Fibroblast of skin of back (primary cell): Measurements from ENCODE around the gene ADPGK.
"Not testable (repeated sequence)": the region's sequence is repeated elsewhere in the genome, so short reads cannot be mapped to it uniquely, and the experiment has no call there.

Experiments
- DNase-seq: peaks from one replicate; pipeline ENCODE4 v3.0.0-alpha.2; 2013

Gene ADPGK

DNA sequence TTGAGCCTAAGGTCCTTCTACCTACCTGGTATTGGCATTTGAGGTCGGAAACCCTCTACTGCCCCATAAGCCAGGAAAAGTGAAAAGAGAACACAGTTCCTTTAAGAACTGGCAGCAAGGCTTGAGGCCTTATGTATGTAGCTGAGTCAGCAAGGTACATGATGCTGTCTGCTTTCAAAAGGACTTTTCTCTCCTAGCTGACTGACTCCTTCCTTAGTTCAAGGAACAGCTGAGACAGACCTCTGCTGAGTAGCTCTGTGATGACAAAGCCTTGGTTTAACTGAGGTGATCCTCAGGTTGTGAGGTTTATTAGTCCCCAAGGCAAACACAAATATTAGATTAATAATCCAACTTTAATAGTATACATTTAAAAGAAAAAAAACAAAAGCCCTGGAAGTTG is 45.8 kb downstream of the ADPGK start:
- no peak for DNase-seq

DNA sequence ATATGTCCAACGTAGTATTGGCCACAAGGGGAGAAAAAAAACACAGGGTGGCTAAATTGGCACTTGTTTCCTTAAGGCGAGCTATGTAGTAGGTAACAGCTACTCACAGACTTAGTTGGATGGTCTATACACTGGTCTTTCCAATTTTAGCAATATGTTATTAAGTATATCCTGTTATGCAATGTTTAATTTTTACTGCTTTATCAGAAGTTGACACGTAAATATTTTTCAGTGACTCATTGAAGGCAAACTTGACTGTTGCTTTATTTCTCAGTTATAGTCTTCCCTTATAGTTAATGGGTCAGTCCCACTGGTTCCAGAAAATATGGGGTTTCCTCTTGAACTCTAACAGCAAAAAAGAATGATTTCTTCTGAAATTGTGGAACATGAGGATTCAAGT is 46.5 kb downstream of the ADPGK start:
- no peak for DNase-seq

DNA sequence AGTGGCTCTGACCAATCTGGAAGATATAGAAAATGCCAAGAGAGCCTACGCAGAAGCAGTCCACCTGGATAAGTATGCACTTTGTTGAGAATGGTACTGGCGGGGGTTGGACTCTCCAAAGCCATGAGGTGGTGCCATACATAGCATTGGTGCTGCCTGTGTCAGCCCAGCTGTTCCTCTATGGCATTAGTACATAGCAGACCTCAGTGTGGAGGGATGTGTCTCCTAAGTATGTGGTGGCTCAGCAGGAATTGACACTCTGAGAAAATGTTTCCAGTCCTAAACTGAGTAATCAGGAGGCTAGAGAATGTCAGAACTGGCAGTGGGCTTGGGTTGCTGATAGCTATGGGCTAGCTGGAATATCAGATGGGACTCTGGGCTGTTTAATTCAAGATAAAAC is 48.4 kb downstream of the ADPGK start:
- no peak for DNase-seq

- no peak for DNase-seq
Measured at GRCh38 chr15:72733941-72734738, 49.4 kb downstream of the ADPGK start.

GRCh38 chr15:72732516-72732915 is 51.0 kb downstream of the ADPGK start:
- DNase-seq: no peak

DNA sequence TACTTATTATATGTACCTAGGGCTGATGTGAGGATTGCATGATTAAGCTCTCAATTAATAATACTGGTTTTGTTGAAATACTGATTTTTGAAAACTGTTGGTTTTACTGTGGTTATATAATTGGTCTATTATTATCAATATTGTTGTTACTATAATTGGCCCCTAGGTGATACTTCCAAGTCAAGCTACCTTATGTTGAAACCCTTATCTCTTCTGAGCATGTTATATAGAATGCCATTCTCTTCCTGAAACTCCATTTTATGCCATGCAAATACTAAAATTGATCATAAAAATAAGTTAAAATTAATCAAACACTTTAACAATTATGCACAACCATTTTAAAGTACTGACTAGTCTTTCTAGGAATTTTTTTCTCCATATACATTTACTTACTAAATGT is 51.5 kb downstream of the ADPGK start:
- DNase-seq: no peak

DNA sequence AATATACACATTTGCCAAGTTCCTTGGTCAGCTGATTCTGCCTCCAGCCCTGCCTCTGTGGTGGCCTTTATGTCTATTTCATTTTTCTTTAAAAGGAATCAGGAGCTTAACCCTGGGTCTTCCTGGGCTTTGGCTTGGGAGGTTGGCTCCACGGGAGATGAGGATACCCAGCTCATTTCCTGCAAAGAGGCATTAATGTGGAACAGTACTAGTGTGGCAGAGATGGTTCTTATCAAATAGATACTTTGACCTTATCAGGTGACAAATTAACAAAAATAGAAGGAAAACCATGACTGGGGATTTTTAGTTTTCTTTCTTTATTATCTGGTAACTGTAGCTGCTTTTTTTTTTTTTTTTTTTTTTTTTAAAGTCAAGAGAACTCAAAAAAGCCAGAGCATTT is 54.7 kb downstream of the ADPGK start:
- DNase-seq: no peak

DNA sequence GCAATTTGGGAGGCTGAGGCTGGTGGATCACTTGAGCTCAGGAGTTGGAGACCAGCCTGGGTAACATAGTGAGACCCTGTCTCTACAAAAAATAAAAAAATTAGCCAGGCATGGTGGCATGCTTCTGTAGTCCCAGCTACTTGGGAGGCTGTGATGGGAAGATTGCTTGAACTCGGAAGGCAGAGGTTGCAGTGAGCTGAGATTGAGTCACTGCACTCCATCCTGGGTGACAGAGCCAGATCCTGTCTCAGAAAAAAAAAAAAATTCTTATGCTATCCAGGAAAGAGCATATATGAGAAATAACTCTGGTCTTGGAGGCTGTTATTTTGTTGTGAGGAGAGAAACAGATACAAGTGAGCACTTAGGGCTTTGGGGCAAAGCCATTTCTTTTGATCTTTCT is 55.3 kb downstream of the ADPGK start:
- DNase-seq: not testable (repeated sequence)

DNA sequence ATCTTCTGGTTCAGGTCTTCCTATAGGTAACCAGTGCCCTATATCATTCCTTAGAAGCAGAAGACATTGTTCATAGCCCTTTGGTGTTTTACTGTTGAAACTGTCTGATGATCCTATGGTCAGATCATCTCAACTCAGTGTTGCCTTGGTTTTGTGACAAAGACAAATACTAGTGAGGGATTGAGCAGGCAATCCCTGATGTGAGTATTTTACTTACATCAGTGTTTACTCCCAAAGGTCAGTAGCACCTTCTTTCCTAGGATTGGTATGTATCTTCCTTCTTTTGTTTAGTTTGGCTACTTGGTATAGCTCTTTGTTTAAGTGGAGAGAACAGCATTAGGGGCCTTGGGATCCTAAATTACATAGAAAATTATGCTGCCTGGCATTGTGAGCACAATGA is 56.4 kb downstream of the ADPGK start:
- no peak for DNase-seq

GRCh38 chr15:72725851-72726250 is 57.7 kb downstream of the ADPGK start:
- DNase-seq: not testable (repeated sequence)

- no peak for DNase-seq
Measured at GRCh38 chr15:72725446-72725845, 58.1 kb downstream of the ADPGK start.

DNA sequence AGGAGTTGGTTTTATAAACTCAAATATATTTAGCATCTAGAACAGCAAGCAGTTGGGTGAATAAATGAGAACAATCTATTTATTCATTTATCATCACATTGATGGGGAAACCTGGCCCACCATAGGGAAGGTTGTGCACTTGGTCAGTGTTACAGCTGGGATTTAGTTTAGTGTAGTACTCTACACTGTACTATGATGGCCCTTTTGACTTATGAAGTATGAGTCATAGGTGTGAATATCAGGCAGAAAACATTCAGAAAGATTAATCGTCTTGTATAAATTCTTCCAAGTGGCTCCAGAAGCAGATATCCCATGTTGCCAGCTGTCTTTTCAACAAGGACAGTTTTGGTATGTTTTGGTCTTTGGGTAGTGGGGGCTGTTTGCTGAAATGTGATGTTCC is 59.5 kb downstream of the ADPGK start:
- DNase-seq: no peak

GRCh38 chr15:72722071-72722696 is 61.4 kb downstream of the ADPGK start:
- peak; percentile 71 for DNase-seq

- peak; percentile 51 for DNase-seq
Measured at GRCh38 chr15:72708551-72709303, 74.8 kb downstream of the ADPGK start.

DNA sequence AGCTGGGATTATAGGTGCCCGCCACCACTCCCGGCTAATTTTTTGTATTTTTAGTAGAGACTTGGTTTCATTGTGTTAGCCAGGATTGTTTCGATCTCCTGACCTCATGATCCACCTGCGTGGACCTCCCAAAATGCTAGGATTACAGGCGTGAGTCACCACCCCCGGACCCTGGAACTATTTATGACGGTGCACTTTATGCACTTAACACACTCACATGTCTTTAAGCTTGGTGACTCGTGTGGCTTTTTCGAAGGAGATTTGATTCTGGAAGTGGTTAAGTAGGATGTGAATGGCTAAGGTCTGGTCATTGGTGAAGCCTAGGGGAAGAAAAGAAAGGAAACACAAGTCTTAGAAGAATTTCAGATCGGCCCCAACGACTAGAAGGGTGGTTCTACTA is 77.3 kb downstream of the ADPGK start:
- DNase-seq: peak; percentile 33
